Thyroid gland (tissue), 4 donors: ENCODE results near the gene CHRNB1. TPM values are rescaled to one million over a fixed set of nuclear protein-coding genes. Genes with fewer than 3 reads are reported as not detected.

Source experiments
- DNase-seq, 2 donors: peaks; one replicate each; pipeline ENCODE4 v3.0.0-alpha.2; 2019
- H3K27ac ChIP-seq, 3 donors: fragments of 200-600 bp; sonication (generic); 1 replicate in 2 of 3; 2 replicates in 1 of 3; pipeline ENCODE4 v1.5.1; 2016 to 2019; ENCODE audit warnings: mild to moderate bottlenecking in 1 of 3, moderate library complexity in 1 of 3
- H3K27me3 ChIP-seq: fragments of 200-600 bp; sonication (generic); one replicate; pipeline ENCODE4 v1.5.1; 2019
- H3K36me3 ChIP-seq, 2 donors: fragments of 200-600 bp; sonication (generic); one replicate each; pipeline ENCODE4 v1.5.1; 2016 to 2019
- H3K4me1 ChIP-seq, 2 donors: fragments of 200-600 bp; sonication (generic); one replicate each; pipeline ENCODE4 v1.5.1; 2017 to 2019
- H3K4me3 ChIP-seq, 3 donors: fragments of 200-600 bp; sonication (generic); replicated peaks in 1 of 3; 1 replicate in 2 of 3; 2 replicates in 1 of 3; pipeline ENCODE4 v1.5.1; 2016; ENCODE audit warnings: mild to moderate bottlenecking in 1 of 3
- H3K9me3 ChIP-seq: fragments of 200-600 bp; sonication (generic); one replicate; pipeline ENCODE4 v1.5.1; 2017
- POLR2A ChIP-seq, 2 donors: fragments of 450-650 bp; IDR thresholded peaks; one replicate each; pipeline ENCODE4 v1.6.1; 2017; ENCODE audit warnings: antibody characterized with exemption in 2 of 2, mild to moderate bottlenecking in 2 of 2, moderate library complexity in 1 of 2
- WGBS, 2 donors: methylation state at CpG; one replicate each; pipeline ENCODE4 v1.1.5; 2017; 5-methylcytosine and 5-hydroxymethylcytosine counted together
- intact Hi-C: fragments of 100-400 bp; cut with DNase I; formaldehyde crosslinking; loops from one replicate; pipeline ENCODE4 v1.15.1; 2023
- total RNA-seq, 4 donors: library from RNA; depleted of rRNA; stranded (reverse); fragments of >200 nt; gene quantifications; one replicate each; pipeline ENCODE4 v1.2.3, GENCODE V29; 2016
- TF ChIP-seq, protein P1 (sequence below), 6 experiments: fragments of 200-600 bp in 3 of 6; fragments of 450-650 bp in 3 of 6; sonication (generic) in 3 of 6; IDR thresholded peaks; one replicate each; pipeline ENCODE4 v1.5.1; 2016 to 2019; ENCODE audit warnings: antibody characterized with exemption in 6 of 6, mild to moderate bottlenecking in 2 of 6, inconsistent platforms in 1 of 6, moderate library complexity in 1 of 6

CHRNB1 gene
- total RNA-seq, 4 donors from 2014 or later, result 13.4 to 29.2 (median 19.8) TPM

DNA sequence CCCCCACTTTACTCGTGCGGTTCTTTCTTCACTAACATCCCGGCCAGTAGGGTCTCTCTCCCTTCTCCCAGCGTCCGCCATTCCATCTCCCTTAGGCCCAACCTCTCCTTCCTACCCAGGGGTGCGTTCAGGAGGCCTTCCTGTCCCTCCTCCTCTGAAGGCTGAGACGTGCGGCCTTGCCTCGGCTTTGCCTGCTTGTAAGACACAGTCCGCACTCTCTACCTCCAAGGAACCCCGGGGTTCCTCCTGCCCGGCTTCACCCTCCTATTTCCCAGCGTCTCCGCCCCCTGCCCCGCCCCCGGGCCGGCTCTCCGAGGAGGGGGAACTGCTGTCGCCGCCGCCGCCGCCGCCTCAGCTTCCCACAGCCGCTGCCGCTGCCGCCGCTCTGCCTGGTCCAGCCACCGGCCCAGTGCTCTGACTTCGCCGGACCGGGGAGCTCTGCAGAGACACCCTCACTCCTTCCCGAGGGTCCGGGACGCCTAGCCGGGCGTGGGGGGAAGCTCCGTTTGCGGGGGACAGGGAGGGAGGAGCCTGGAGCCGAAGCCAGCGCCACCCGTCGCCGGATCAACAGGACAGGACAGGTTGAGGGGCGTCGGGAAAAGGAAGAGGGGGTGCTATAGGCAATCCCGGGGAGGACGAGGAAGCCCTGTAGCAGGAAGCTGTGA, 6.8 kb upstream of the CHRNB1 start:
- H3K27ac ChIP-seq, result peak overlapping the region; percentile 48 to 67 (median 63)
- H3K4me1 ChIP-seq, result peaks cover 31 to 51% of the 10 kb centered on the region in 2 donors
- H3K9me3 ChIP-seq, result no peaks in the 10 kb centered on the region
- WGBS, 2 donors, result 10% methylated on average over 43 to 46 of the region's 48 CpGs
- TF ChIP-seq POLR2A (IDR thresholded peaks at IDR 0.05), result peak in 1 of 2 donors; percentile 57
- TF ChIP-seq, protein P1, sequence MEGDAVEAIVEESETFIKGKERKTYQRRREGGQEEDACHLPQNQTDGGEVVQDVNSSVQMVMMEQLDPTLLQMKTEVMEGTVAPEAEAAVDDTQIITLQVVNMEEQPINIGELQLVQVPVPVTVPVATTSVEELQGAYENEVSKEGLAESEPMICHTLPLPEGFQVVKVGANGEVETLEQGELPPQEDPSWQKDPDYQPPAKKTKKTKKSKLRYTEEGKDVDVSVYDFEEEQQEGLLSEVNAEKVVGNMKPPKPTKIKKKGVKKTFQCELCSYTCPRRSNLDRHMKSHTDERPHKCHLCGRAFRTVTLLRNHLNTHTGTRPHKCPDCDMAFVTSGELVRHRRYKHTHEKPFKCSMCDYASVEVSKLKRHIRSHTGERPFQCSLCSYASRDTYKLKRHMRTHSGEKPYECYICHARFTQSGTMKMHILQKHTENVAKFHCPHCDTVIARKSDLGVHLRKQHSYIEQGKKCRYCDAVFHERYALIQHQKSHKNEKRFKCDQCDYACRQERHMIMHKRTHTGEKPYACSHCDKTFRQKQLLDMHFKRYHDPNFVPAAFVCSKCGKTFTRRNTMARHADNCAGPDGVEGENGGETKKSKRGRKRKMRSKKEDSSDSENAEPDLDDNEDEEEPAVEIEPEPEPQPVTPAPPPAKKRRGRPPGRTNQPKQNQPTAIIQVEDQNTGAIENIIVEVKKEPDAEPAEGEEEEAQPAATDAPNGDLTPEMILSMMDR (IDR thresholded peaks at IDR 0.05), result no peak
- H3K4me3 ChIP-seq, result peak overlapping the region in 2 of 3 donors; percentile 25 to 38
- H3K36me3 ChIP-seq, result no peaks in the 10 kb centered on the region
- DNase-seq, result peak; percentile 80 to 82
- H3K27me3 ChIP-seq, result no peaks in the 10 kb centered on the region
- intact Hi-C loops, result loop anchor here (5.0 kb wide), 2 partner anchors 86 to 124 kb away; partner anchors contain the start of genes KCTD11 and SENP3

DNA sequence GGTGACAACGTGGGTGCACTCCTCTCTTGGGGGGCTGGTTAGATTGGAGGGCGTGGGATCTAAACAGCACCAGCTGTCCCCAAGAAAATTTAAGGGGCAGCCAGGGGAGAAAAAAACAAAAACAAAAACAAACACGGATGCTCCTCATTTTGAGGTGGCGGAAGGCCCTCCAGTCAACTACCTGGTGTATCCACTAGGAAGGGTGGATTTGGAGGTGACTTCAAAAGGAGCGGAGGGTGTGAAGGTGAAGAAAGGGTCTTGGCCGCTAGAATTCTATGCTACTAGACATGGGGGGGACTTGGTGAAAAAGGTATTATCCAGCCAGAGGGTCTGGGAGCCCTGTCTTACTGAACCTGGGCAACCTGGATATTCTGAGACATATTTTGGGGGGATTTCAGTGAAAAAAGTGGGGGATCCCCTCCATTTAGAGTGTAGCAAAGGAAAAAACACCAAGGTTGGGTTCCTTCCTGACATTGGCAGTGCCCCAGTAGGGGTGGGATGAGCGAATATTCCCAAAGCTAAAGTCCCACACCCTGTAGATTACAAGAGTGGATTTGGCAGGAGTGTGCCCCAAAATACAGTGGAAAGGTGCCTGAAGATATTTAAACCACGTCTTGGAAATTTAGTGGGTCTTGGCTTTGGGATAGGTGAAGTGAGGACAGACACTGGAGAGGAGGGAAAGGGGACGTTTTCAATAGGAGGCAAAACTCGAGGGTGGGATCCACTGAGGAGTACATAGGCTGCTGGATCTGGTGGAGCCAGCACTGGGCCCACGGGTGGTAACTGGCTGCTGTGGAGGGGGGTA, 6.0 kb upstream of the CHRNB1 start:
- Histone ChIP-seq H3K27ac (peak overlapping the region in 1 of 3 donors; percentile 63), H3K27me3 (no peaks in the 10 kb centered on the region), H3K36me3 (no peaks in the 10 kb centered on the region), H3K4me3 (peak overlapping the region in 1 of 3 donors; percentile 51), H3K4me1 (peaks cover 31 to 51% of the 10 kb centered on the region in 2 donors), H3K9me3 (no peaks in the 10 kb centered on the region)
- DNase-seq, result no peak
- 41 to 44% methylated on average over 11 of the region's 11 CpGs for WGBS, 2 donors
- TF ChIP-seq POLR2A (IDR thresholded peaks at IDR 0.05), result no peak
- TF ChIP-seq, protein P1 (IDR thresholded peaks at IDR 0.05), result no peak
- intact Hi-C loops, result loop anchor here (5.0 kb wide), 2 partner anchors 87 to 123 kb away; partner anchors contain the start of genes KCTD11 and SENP3

DNA sequence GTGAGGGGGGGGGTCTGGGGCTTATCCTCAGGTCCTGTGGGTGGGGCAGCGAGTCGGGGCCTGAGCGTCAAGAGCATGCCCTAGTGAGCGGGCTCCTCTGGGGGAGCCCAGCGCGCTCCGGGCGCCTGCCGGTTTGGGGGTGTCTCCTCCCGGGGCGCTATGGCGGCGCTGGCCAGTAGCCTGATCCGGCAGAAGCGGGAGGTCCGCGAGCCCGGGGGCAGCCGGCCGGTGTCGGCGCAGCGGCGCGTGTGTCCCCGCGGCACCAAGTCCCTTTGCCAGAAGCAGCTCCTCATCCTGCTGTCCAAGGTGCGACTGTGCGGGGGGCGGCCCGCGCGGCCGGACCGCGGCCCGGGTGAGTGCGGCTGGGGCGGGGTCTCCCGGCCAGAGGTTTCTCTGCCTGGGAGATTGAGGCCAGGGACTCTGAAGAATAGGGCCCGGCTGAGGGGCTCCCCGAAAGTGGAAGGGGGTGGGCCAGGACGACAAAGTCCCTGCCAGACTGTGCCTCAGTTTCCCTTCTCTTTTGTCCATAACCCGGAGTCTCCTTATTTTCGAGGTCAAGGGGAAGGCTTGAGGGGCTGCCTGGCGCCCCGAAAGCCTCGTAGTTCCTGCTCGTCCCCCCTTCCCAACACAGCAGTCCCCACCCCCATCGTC, 5.3 kb upstream of the CHRNB1 start, which contains the start of gene FGF11:
FGF11 (plus strand) TSS at position 51 of the 651 bp plus-strand sequence; CDS start at position 160, 109 bp downstream.
- DNase-seq, result peak; percentile 19 to 24
- peak within 1 kb of the TSS in 2 of 3 donors; percentile 42 to 51 for H3K4me3 ChIP-seq
- 2% methylated on average over 14 to 23 of the region's 50 CpGs for WGBS, 2 donors
- peaks cover 31 to 53% of the 10 kb centered on the region in 2 donors for H3K4me1 ChIP-seq
- TF ChIP-seq, protein P1 (IDR thresholded peaks at IDR 0.05), result no peak
- TF ChIP-seq POLR2A (IDR thresholded peaks at IDR 0.05), result no peak
- H3K9me3 ChIP-seq, result no peaks in the 10 kb centered on the region
- H3K36me3 ChIP-seq, result no peaks in the 10 kb centered on the region
- intact Hi-C loops, result loop anchor here (5.0 kb wide), 3 partner anchors 38 to 123 kb away; partner anchors contain the start of genes KCTD11, SENP3 and ZBTB4
- no peaks in the 10 kb centered on the region for H3K27me3 ChIP-seq
- peak within 1 kb of the TSS in 2 of 3 donors; percentile 69 to 82 for H3K27ac ChIP-seq

DNA sequence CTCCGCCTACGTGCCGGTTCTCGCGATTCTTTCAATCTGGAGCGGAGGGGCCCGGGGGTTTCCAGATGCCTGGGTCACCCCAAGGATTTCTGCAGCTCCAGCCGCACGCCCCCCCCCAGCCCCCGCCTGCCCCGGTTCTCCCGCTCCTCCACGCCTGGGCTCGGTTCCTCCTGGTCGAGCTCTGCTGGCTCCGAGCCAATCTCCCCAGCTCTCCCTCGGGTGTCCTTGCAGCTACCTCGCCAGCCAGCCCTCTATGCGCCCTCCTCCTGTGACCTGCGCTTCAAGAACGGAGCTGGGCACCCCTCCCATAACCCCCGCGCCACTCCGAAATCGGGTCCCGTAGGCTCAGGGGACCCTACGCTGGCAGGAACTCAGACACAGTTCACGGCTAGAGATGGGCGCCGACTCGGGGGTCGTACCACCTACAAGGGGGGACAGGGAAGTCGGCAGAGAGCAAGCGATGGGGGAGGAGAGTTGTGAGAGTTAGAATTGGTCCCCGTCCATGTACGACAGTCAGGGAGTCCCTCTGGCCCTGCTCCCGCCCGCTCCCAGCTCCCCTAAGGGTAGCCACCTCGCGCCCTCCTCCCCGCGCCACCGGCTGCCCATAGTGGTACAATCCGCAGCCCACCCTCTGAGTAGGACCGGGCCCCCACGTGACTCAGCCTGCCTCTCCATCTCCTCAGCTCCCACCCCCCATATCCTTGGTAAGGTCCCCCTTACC, 4.6 kb upstream of the CHRNB1 start:
- H3K27ac ChIP-seq, result peak overlapping the region in 2 of 3 donors; percentile 69 to 82
- no peaks in the 10 kb centered on the region for H3K36me3 ChIP-seq
- TF ChIP-seq, protein P1 (IDR thresholded peaks at IDR 0.05), result peak in 1 of 6 experiments; percentile 9
- TF ChIP-seq POLR2A (IDR thresholded peaks at IDR 0.05), result peak in 1 of 2 donors; percentile 36
- H3K9me3 ChIP-seq, result no peaks in the 10 kb centered on the region
- intact Hi-C loops, result loop anchor here (5.0 kb wide), 1 partner anchor 37 kb away; the partner anchor contains the start of gene ZBTB4
- H3K4me3 ChIP-seq, result peak overlapping the region in 2 of 3 donors; percentile 42 to 51
- no peaks in the 10 kb centered on the region for H3K27me3 ChIP-seq
- H3K4me1 ChIP-seq, result peaks cover 35 to 58% of the 10 kb centered on the region in 2 donors
- 2% methylated on average over 28 to 37 of the region's 46 CpGs for WGBS, 2 donors
- peak; percentile 94 to 95 for DNase-seq
